22Rv1 (cell line): Measurements from ENCODE around the gene CAMSAP1.
"Not testable (repeated sequence)": the region's sequence is repeated elsewhere in the genome, so short reads cannot be mapped to it uniquely, and the experiment has no call there.

Experiments
- H3K27ac ChIP-seq: fragments of 450-650 bp; 2 replicates; pipeline ENCODE4 v1.5.1; 2017
- CTCF ChIP-seq: fragments of 450-650 bp; IDR thresholded peaks from 2 replicates; pipeline ENCODE4 v1.5.1; 2017; ENCODE audit warnings: mild to moderate bottlenecking
- ZFX ChIP-seq: fragments of 450-650 bp; IDR thresholded peaks from 2 replicates; pipeline ENCODE4 v1.6.1; 2017; ENCODE audit warnings: antibody characterized with exemption, borderline replicate concordance

The CAMSAP1 gene

DNA sequence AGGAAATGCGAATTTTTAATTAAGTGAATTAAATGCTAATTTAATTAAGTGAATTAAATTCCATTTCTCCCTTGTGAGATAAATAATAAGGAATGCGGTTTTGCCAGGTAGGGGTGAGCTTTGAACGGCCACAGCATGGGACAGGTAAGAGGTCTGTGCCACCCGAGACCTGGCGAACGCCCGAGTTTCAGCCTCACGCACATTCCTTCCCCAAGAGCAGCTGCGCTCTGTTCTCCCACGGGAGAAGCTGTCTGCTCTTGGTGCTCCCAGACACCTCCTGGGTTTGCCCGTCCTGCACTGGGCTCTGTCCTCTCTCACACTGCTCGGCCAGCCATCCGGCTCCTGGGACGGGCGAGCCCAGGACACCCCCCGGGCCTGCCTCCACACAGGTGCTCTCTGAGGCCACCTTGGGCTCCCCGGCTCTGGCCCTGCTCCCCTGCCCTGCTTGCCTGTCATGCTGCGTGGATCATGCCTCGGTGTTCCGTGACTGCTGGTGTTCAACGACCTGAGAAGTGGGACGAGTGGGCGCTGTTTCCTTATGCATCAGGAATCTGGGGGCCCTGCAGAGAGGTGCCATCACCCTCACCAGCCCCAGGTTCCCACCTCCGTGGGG is 13.7 kb upstream of the CAMSAP1 start:
- no peak overlapping the region for H3K27ac ChIP-seq
- no peak for TF ChIP-seq ZFX
- TF ChIP-seq CTCF: no peak

- H3K27ac ChIP-seq: no peak overlapping the region
- TF ChIP-seq ZFX (no peak), CTCF (no peak)
Observed at GRCh38 chr9:135920256-135920930, 13.0 kb upstream of the CAMSAP1 start.

GRCh38 chr9:135919318-135919890 is 12.1 kb upstream of the CAMSAP1 start:
- no peak overlapping the region for H3K27ac ChIP-seq
- TF ChIP-seq CTCF (no peak), ZFX (no peak)

DNA sequence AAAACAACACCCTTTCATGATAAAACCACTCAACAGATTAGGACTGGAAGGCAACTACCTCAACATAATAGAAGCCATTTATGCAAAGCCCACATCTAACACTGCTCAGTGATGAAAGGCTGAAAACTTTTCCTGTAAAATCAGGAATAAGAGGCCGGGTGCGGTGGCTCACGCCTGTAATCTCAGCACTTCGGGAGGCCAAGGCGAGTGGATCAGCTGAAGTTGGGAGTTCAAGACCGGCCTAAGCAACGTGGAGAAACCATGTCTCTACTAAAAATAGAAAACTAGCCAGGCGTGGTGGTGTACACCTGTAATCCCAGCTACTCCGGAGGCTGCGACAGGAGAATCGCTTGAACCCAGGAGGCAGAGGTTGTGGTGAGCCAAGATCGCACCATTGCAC is 8.9 kb upstream of the CAMSAP1 start:
- H3K27ac ChIP-seq: not testable (repeated sequence)

DNA sequence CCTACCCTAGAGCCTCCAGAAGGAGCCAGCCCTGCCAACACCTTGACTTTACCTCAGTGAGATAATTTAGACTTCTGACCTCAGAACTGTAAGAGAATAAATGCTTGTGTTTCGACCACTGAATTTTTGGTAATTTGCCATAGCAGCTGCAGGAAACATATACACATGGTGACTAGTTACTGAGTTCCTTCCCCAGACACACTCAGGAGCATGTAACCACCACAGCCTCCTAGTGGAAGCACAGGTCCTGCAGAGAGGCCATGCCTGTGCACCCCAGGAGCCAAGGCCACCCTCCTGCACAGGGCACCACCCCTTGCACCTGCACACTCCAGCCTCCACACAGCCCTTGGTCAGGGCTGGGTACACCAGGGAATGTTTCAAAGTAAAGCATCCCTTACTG is 7.6 kb upstream of the CAMSAP1 start:
- TF ChIP-seq ZFX: no peak
- no peak for TF ChIP-seq CTCF
- no peak overlapping the region for H3K27ac ChIP-seq

GRCh38 chr9:135911233-135911632 is 3.9 kb upstream of the CAMSAP1 start:
- not testable (repeated sequence) for H3K27ac ChIP-seq

DNA sequence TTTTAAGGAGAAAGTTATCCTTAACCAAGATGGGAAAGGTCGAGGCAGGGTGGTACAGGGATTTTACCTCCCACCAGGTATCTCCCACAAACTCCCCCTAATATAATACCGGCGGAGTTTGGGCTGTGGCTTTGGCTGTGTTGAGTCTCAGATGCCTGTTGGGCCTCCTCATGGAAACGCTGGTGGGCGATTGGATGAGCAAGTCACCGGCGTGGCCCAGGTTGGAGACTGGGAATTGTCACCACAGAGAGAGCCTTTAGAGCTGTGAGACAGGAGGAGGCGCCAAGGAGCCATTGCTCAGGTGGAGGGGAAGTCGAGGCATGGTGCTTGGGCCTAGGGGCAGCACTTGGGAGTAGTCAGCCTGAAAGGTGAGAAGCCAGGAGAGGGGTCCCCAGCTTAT is 3.4 kb upstream of the CAMSAP1 start:
- no peak overlapping the region for H3K27ac ChIP-seq
- TF ChIP-seq CTCF (no peak), ZFX (no peak)

- no peak for TF ChIP-seq CTCF
- TF ChIP-seq ZFX: no peak
- H3K27ac ChIP-seq: no peak overlapping the region
Observed at GRCh38 chr9:135910216-135910615, 2.9 kb upstream of the CAMSAP1 start.
